Posterior cingulate gyrus (tissue), 11 donors: Measurements from ENCODE around the gene LCTL.

Experiments
- DNase-seq, 10 donors: peaks; one replicate each; pipeline versions ENCODE4 v3.0.0 to v3.0.0-alpha.2; 2020 to 2021; ENCODE audit warnings: mixed read lengths in 3 of 10
- intact Hi-C: fragments of 100-400 bp; cut with DNase I; formaldehyde crosslinking; loops from one replicate; pipeline ENCODE4 v1.15.1; 2023

The LCTL gene

GRCh38 chr15:66567897-66568296, 2.1 kb upstream of the LCTL start:
- DNase-seq, result no peak
- intact Hi-C loops, result no loop called here

GRCh38 chr15:66566963-66567531, 1.2 kb upstream of the LCTL start:
- intact Hi-C loops, result no loop called here
- DNase-seq, result peak in 7 of 10 donors; percentile 35 to 84 (median 48)

GRCh38 chr15:66565141-66565641, 607 bp downstream of the LCTL start:
- no peak for DNase-seq
- intact Hi-C loops, result no loop called here

GRCh38 chr15:66564136-66565041, 1.4 kb downstream of the LCTL start:
- peak in 1 of 10 donors; percentile 72 for DNase-seq
- intact Hi-C loops, result no loop called here

- peak in 1 of 10 donors; percentile 49 for DNase-seq
- intact Hi-C loops, result no loop called here
These were observed 2.2 kb downstream of the LCTL start for GRCh38 chr15:66563566-66564110.

GRCh38 chr15:66563126-66563525, 2.7 kb downstream of the LCTL start:
- intact Hi-C loops, result no loop called here
- no peak for DNase-seq

- intact Hi-C loops, result no loop called here
- DNase-seq, result no peak
These were observed 4.8 kb downstream of the LCTL start for GRCh38 chr15:66560856-66561525.

GRCh38 chr15:66558271-66558670, 7.5 kb downstream of the LCTL start:
- intact Hi-C loops, result no loop called here
- DNase-seq, result no peak

GRCh38 chr15:66555685-66556084, 10.1 kb downstream of the LCTL start:
- no peak for DNase-seq
- intact Hi-C loops, result no loop called here

- intact Hi-C loops, result no loop called here
- DNase-seq, result no peak
These were observed 20.5 kb downstream of the LCTL start for GRCh38 chr15:66545255-66545654.

- intact Hi-C loops, result no loop called here
- DNase-seq, result no peak
These were observed 22.9 kb downstream of the LCTL start for GRCh38 chr15:66542896-66543295.

GRCh38 chr15:66535056-66535455, 30.7 kb downstream of the LCTL start:
- no peak for DNase-seq
- intact Hi-C loops, result no loop called here

- DNase-seq, result no peak
- intact Hi-C loops, result no loop called here
These were observed 41.0 kb downstream of the LCTL start for GRCh38 chr15:66524838-66525237.

GRCh38 chr15:66523926-66524325, 41.9 kb downstream of the LCTL start:
- DNase-seq, result no peak
- intact Hi-C loops, result no loop called here

- no peak for DNase-seq
- intact Hi-C loops, result no loop called here
These were observed 49.9 kb downstream of the LCTL start for GRCh38 chr15:66515901-66516322.

GRCh38 chr15:66514586-66514985, 51.2 kb downstream of the LCTL start:
- intact Hi-C loops, result no loop called here
- no peak for DNase-seq

- no peak for DNase-seq
- intact Hi-C loops, result no loop called here
These were observed 57.4 kb downstream of the LCTL start for GRCh38 chr15:66508293-66508883.

- intact Hi-C loops, result no loop called here
- no peak for DNase-seq
These were observed 60.0 kb downstream of the LCTL start for GRCh38 chr15:66505818-66506217.

GRCh38 chr15:66505430-66505811, 60.4 kb downstream of the LCTL start:
- intact Hi-C loops, result no loop called here

GRCh38 chr15:66504563-66505429, 61.0 kb downstream of the LCTL start, which contains the start of the genes RPL4 and ZWILCH:
RPL4 (minus strand) TSS chr15:66504855; CDS start chr15:66504790, 65 bp downstream.
ZWILCH (plus strand) TSS chr15:66505326; CDS start chr15:66505339, 13 bp downstream.
- peak; percentile 59 to 97 (median 74) for DNase-seq
- intact Hi-C loops, result no loop called here

More at GRCh38 chr15:66505430-66505811, 60.4 kb downstream of the LCTL start:
- peak in 1 of 10 donors; percentile 8 for DNase-seq
